Dermis microvascular lymphatic vessel endothelial cell (primary cell): Measurements from ENCODE around the gene MRPS24. TPM values are rescaled to one million over a fixed set of nuclear protein-coding genes. Genes with fewer than 3 reads are reported as not detected.
"Not testable (repeated sequence)": the region's sequence is repeated elsewhere in the genome, so short reads cannot be mapped to it uniquely, and the experiment has no call there.

Experiments used
- DNase-seq, 2 donors: peaks; one replicate each; pipeline versions ENCODE4 v3.0.0 to v3.0.0-alpha.2; 2010; ENCODE audit warnings: low read depth in 2 of 2
- total RNA-seq: library from RNA; depleted of rRNA; stranded (reverse); fragments of >200 nt; gene quantifications from 2 replicates; pipeline ENCODE4 v1.2.1, GENCODE V29; 2014

MRPS24 gene
- 54.7 and 70.9 TPM in 2 replicates for total RNA-seq

DNA sequence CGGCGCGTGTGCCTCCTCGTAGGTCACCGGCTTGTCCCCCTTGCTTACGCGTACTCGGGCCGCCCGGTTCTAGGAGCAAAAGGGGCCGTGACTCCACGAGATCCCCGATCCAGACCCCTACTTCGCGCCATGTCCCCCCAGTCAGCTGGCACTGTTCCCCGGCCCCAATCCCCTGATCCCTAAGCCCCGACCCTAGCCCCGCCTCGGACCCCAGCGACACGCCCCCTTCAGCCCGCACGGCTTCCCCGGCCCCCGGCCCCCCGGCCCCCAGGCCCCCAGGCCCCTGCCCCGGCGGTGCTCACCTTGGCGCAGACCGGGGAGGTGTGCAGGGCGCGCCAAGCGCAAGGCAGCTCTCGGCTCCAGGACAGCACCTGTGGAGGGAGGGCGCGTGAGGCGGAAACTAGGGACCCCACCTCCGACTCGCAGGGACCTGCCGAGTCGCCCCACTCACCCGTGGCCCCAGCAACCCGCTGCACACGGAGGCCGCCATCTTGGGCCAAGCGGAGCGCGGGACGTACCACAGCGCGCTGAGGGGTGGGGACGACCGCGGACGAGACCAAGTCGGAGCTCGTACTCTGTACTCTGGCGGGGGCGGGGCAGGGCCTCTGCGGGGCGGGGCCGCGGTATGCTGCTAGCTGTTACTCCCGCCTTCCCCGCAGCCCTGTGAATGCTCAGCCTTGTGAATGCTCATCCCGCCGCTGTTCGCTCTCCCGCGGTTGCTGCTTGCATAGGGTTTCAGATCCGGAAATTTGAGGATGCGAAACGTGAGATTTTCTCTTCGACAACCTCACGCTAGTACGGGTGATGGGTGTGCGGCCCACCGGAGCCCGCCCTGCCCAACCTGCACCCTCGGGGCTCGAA, at the start of gene MRPS24:
MRPS24 (minus strand) TSS at position 512 of the 861 bp plus-strand sequence; CDS start at position 490, 22 bp downstream.
- peak; percentile 86 to 97 for DNase-seq

GRCh38 chr7:43915907-43916306, 46.6 kb upstream of the MRPS24 start:
- DNase-seq, result no peak

GRCh38 chr7:43914795-43915194, 45.5 kb upstream of the MRPS24 start:
- no peak for DNase-seq

GRCh38 chr7:43906331-43907010, 37.2 kb upstream of the MRPS24 start, which contains the start of gene URGCP:
Gene URGCP (minus strand): TSS chr7:43906596. CDS start chr7:43906575, 21 bp downstream.
- DNase-seq, result peak in 1 of 2 donors; percentile 41

- DNase-seq, result peak in 1 of 2 donors; percentile 51
These were observed 36.6 kb upstream of the MRPS24 start for GRCh38 chr7:43905956-43906330.

- no peak for DNase-seq
These were observed 36.1 kb upstream of the MRPS24 start for GRCh38 chr7:43905209-43905946.

DNA sequence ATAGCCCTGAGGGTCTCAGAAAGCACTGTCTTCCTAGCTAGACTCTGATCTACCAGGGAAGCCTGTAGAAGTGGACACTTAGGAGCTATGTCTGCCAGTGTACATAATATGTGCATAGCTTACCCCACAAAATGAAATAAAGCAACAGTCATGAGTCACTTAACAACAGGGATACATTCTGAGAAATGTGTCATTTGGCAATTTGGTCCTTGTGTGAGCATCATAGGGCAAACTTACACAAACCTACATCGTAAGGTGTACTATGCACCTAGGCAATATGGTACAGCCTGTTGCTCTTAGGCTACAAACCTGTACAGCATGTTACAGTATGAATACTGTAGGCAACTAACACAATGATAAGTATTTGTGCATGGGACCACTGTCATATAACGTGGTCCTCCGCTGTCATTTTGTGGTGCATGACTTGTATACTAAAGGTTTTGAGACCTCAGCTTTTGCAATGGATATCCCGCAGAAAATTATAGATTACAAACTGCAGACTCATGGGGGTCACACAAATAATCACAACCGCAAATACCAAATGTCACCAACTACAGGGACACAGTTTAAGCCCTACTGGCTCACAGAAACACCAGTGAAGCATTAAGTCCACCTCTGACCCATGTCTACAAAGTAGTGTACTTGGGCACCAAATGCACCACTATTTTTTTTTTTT, 35.4 kb upstream of the MRPS24 start:
- DNase-seq, result no peak

- DNase-seq, result no peak
These were observed 33.3 kb upstream of the MRPS24 start for GRCh38 chr7:43902542-43903054.

DNA sequence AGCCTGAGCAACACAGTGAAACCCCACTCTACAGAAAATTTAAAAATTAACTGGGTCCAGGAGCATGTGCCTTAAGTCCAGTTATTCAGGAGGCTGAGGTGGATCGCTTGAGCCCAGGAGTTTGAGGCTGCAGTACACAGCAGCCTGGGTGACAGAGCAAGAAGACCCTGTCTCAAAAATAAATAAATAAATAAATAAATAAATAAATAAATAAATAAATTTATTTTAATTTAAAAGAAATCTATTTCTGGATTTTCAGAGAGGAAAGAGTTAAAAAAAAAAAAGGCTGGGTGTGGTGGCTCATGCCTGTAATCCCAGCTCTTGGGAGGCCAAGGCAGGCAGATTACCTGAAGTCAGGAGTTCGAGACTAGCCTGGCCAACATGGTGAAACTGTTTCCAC, 29.3 kb upstream of the MRPS24 start:
- not testable (repeated sequence) for DNase-seq

- no peak for DNase-seq
These were observed 26.6 kb upstream of the MRPS24 start for GRCh38 chr7:43895847-43896415.

- DNase-seq, result no peak
These were observed 22.0 kb upstream of the MRPS24 start for GRCh38 chr7:43891069-43891955.

DNA sequence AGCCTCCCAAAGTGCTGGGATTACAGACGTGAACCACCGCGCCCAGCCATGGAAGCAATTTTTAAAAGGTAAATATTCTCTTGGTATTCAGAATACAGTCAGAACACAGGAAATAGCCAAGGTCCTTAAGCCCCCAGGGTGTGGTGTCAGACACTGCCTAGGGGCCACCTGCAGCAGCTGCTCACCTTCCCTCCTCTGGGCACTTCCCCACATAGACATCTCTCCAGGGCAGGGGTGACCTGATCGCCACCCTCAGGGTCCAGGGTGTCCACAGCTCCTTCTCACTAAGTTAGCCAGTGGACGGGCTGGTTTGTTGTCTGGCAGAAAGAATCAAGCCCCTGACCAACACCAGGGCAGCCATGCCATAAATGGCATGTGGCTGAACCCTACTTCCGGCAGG, 21.2 kb upstream of the MRPS24 start:
- DNase-seq, result no peak

GRCh38 chr7:43888993-43889945, 20.0 kb upstream of the MRPS24 start:
- DNase-seq, result no peak

- no peak for DNase-seq
These were observed 15.3 kb upstream of the MRPS24 start for GRCh38 chr7:43884617-43885016.

GRCh38 chr7:43884209-43884608, 14.9 kb upstream of the MRPS24 start:
- no peak for DNase-seq

GRCh38 chr7:43880596-43880995, 11.3 kb upstream of the MRPS24 start:
- DNase-seq, result peak; percentile 56 to 77

GRCh38 chr7:43879477-43879876, 10.2 kb upstream of the MRPS24 start:
- DNase-seq, result peak; percentile 45 to 85

DNA sequence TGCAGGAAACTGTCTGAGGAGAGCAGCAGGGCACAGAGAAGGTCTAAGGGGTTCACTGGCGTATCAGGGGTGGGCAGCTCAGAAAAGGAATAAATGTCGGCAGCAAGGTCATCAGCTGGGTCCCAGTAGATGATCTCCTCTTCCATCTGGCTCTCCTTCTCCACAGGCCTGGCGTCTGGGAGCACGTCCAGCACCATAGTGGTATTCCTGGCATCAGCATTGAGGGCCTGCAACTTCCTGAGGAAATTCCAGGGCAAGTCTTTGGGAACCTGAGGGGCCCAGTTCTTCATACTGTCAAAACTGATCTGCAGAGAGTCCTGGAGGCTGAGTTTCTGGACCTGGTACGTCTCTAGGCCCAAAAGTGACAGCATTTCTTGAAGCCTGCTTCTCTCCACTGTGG, 9.6 kb upstream of the MRPS24 start:
- peak in 1 of 2 donors; percentile 57 for DNase-seq
